ENCODE results near the gene XK. TPM values are rescaled to one million over a fixed set of nuclear protein-coding genes. Genes with fewer than 3 reads are reported as not detected.

The XK gene
- total and polyA plus RNA-seq, 2 donors from 2014 or later: 0.73 to 1.3 TPM

- intact Hi-C loops (cut with DNase I): no loop called here
- H3K9me3 ChIP-seq (ENCODE audit: control insufficient read depth in 2 of 3, insufficient read depth in 1 of 3, low read length in 3 of 3): no peaks in the 10 kb centered on the region
- H3K36me3 ChIP-seq (ENCODE audit: control insufficient read depth in 2 of 3, insufficient read depth in 3 of 3, low read length in 3 of 3): no peaks in the 10 kb centered on the region
- no peaks in the 10 kb centered on the region for H3K27me3 ChIP-seq (ENCODE audit: control insufficient read depth, insufficient read depth, low read length)
- TF ChIP-seq CTCF (IDR thresholded peaks at IDR 0.05; ENCODE audit: borderline replicate concordance, extremely low read depth, insufficient read depth): no peak
- no peaks in the 10 kb centered on the region for H3K4me1 ChIP-seq (ENCODE audit: control insufficient read depth in 2 of 3, insufficient read depth in 2 of 3, low read depth in 1 of 3, low read length in 3 of 3)
- H3K27ac ChIP-seq (ENCODE audit: low read depth in 2 of 2, low read length in 2 of 2): no peak overlapping the region
- no peak overlapping the region for H3K4me3 ChIP-seq (ENCODE audit: low read length in 3 of 3)
- FAIRE-seq (no peak), DNase-seq (no peak)
- no peak overlapping the region for H3K9ac ChIP-seq (ENCODE audit: low read length in 3 of 3)
These were observed 26.4 kb downstream of the XK start for GRCh38 chrX:37711991-37712390.

GRCh38 chrX:37712458-37712857 is 26.9 kb downstream of the XK start:
- Histone ChIP-seq H3K9ac (ENCODE audit: low read length in 3 of 3) (no peak overlapping the region), H3K27ac (ENCODE audit: low read depth in 2 of 2, low read length in 2 of 2) (no peak overlapping the region), H3K4me1 (ENCODE audit: control insufficient read depth in 2 of 3, insufficient read depth in 2 of 3, low read depth in 1 of 3, low read length in 3 of 3) (no peaks in the 10 kb centered on the region), H3K4me3 (ENCODE audit: low read length in 3 of 3) (no peak overlapping the region), H3K27me3 (ENCODE audit: control insufficient read depth, insufficient read depth, low read length) (no peaks in the 10 kb centered on the region), H3K36me3 (ENCODE audit: control insufficient read depth in 2 of 3, insufficient read depth in 3 of 3, low read length in 3 of 3) (no peaks in the 10 kb centered on the region), H3K9me3 (ENCODE audit: control insufficient read depth in 2 of 3, insufficient read depth in 1 of 3, low read length in 3 of 3) (no peaks in the 10 kb centered on the region)
- no peak for DNase-seq
- intact Hi-C loops (cut with DNase I): no loop called here
- no peak for FAIRE-seq
- TF ChIP-seq CTCF (IDR thresholded peaks at IDR 0.05; ENCODE audit: borderline replicate concordance, extremely low read depth, insufficient read depth): no peak

GRCh38 chrX:37714479-37714878 is 28.9 kb downstream of the XK start:
- H3K4me1 ChIP-seq (ENCODE audit: control insufficient read depth in 2 of 3, insufficient read depth in 2 of 3, low read depth in 1 of 3, low read length in 3 of 3): no peaks in the 10 kb centered on the region
- no peak overlapping the region for H3K4me3 ChIP-seq (ENCODE audit: low read length in 3 of 3)
- H3K9ac ChIP-seq (ENCODE audit: low read length in 3 of 3): no peak overlapping the region
- intact Hi-C loops (cut with DNase I): no loop called here
- DNase-seq (no peak), FAIRE-seq (no peak)
- H3K36me3 ChIP-seq (ENCODE audit: control insufficient read depth in 2 of 3, insufficient read depth in 3 of 3, low read length in 3 of 3): no peaks in the 10 kb centered on the region
- no peak overlapping the region for H3K27ac ChIP-seq (ENCODE audit: low read depth in 2 of 2, low read length in 2 of 2)
- no peak for TF ChIP-seq CTCF (IDR thresholded peaks at IDR 0.05; ENCODE audit: borderline replicate concordance, extremely low read depth, insufficient read depth)
- H3K9me3 ChIP-seq (ENCODE audit: control insufficient read depth in 2 of 3, insufficient read depth in 1 of 3, low read length in 3 of 3): no peaks in the 10 kb centered on the region
- no peaks in the 10 kb centered on the region for H3K27me3 ChIP-seq (ENCODE audit: control insufficient read depth, insufficient read depth, low read length)

GRCh38 chrX:37716602-37717001 is 31.0 kb downstream of the XK start:
- no peaks in the 10 kb centered on the region for H3K36me3 ChIP-seq (ENCODE audit: control insufficient read depth in 2 of 3, insufficient read depth in 3 of 3, low read length in 3 of 3)

More at GRCh38 chrX:37716602-37717001, 31.0 kb downstream of the XK start:
- FAIRE-seq (no peak), DNase-seq (no peak)
- intact Hi-C loops (cut with DNase I): no loop called here
- TF ChIP-seq CTCF (IDR thresholded peaks at IDR 0.05; ENCODE audit: borderline replicate concordance, extremely low read depth, insufficient read depth): no peak
- Histone ChIP-seq H3K4me3 (ENCODE audit: low read length in 3 of 3) (no peak overlapping the region), H3K4me1 (ENCODE audit: control insufficient read depth in 2 of 3, insufficient read depth in 2 of 3, low read depth in 1 of 3, low read length in 3 of 3) (no peaks in the 10 kb centered on the region), H3K27ac (ENCODE audit: low read depth in 2 of 2, low read length in 2 of 2) (no peak overlapping the region), H3K9me3 (ENCODE audit: control insufficient read depth in 2 of 3, insufficient read depth in 1 of 3, low read length in 3 of 3) (no peaks in the 10 kb centered on the region), H3K9ac (ENCODE audit: low read length in 3 of 3) (no peak overlapping the region), H3K27me3 (ENCODE audit: control insufficient read depth, insufficient read depth, low read length) (no peaks in the 10 kb centered on the region)
